Stimulated activated CD8-positive, alpha-beta memory T cell treated with anti-CD3 and anti-CD28 coated beads, Interleukin-4, amount 100 ng/mL, for 24 hours (primary cell): ENCODE measurements around the gene BCL2.

Experiments
- DNase-seq: peaks from one replicate; pipeline ENCODE4 v3.0.0-alpha.2; 2020; ENCODE audit warnings: low read depth

Gene BCL2

GRCh38 chr18:63180971-63181376, 138.6 kb downstream of the BCL2 start:
- DNase-seq, result no peak

- no peak for DNase-seq
These were observed 139.2 kb downstream of the BCL2 start for GRCh38 chr18:63180321-63180720.

- no peak for DNase-seq
These were observed 140.1 kb downstream of the BCL2 start for GRCh38 chr18:63179422-63179821.

DNA sequence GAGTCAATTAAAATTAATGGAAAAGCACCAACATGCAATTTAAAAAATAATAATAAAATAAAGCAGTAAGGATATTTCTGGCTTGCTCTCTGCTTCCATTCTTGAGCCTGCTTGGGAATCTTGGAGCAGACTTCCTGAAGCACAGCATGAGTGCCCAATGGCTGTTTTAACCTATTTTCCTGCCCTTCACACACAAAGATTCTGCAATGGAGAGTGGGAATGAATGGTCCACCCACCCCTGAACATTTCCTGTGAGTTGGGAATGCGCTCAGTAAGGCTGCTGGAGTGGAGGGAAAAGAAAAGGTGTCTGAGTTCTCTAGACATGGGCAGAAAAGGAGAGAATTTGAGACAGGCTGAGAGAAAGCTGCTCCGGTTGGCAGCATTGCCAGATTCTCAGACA, 140.6 kb downstream of the BCL2 start:
- no peak for DNase-seq

DNA sequence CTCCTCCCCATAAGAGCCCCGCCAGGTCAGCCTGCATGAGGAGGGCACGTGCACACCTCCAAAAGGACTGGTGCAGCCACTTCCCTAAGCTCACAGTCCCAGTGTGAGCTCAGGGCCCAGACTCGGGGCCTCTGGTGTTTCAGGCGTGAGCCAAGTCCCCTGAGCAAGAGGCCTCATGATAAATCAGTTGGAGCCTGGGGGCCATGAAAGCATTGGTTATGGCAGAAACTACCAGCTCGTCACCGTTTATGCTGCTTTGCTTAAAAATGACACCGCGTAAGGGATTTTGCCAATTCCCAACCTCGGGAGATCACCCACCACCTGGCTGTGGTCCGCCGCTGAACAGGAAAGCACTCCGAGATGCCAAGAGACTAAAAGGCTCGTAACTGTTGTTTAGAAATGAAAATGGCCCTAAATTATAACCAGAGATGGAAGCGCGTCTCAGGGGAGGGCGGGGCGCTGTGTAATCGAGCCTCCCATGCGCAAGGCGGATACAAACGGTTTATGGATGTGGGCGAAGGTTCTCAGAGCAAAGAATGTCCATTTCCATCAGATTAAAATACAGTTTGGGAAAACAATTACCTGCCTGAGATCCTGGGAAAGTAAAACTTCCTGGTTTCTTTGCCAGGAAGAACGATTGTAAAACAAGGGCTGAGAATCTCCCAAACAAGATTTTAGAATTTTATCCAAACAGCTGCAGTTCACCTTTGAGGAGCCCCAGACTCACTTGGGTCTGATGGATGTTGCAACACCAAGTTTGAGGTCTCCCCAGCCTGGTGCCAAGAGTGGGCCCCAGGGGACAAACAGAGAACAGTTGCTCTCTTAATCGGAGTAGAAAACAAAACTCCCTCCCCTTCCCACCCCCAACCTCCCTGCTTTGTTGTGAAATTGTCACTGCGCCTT, 141.4 kb downstream of the BCL2 start:
- DNase-seq, result no peak

DNA sequence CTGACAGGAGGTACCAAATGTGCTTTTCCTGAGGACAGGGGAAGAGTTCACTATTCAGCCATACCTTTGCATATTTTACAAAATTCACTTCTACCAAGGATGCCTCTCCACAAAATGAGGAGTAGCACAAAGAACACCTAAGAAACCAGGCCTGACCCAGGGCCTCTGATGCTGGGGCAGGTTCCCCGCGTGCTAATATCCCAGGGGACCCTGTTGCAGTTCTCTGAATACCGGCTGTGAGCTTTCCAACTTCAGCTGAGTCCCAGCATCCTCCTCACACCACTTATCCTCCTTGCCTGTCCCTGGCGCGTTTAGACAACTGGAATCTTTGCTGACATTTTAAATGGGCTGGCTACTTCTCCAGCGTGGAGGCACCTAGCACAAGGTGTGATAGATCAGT, 142.3 kb downstream of the BCL2 start:
- no peak for DNase-seq

DNA sequence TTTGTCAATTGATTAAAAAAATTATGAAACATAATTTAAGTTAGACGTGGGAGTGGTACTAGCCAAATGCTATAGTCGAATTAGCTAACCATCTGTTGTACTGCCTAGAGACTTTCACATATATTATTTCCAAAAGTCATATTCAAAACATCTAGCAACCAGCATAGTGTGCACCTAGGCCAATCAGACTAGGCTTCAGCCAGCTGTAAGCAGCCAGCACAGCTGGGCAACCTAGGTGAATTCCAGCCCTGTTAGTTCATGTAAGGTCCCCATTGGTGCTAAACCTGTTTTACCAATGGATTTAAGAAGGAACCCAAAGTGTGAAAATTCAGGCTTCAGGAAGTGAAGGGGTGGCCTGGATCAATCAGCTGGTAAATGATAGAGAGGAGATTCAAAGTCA, 144.3 kb downstream of the BCL2 start:
- no peak for DNase-seq

- no peak for DNase-seq
These were observed 145.6 kb downstream of the BCL2 start for GRCh38 chr18:63173983-63174382.

GRCh38 chr18:63169853-63170252, 149.7 kb downstream of the BCL2 start:
- DNase-seq, result no peak

GRCh38 chr18:63168287-63168686, 151.3 kb downstream of the BCL2 start:
- no peak for DNase-seq

DNA sequence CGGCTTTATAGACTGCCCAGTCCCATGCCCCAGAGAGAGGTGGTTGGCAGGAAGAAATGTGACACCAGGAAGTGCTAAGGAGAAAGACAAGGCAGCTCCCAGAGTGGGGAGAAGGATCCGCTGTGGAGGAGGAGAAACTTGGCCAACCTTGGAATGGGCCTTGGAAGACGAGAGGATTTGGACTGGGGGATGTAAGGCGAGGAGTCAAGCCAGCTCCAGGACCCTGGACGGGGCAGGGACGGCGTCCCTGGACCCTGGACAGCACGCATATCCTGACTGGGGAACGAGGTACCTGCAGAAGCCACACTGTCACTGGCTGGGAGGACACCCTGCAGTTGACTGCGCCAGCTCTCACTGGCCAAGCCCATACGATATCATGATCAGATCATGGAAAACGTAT, 153.4 kb downstream of the BCL2 start:
- DNase-seq, result no peak

- no peak for DNase-seq
These were observed 155.2 kb downstream of the BCL2 start for GRCh38 chr18:63164396-63164795.

DNA sequence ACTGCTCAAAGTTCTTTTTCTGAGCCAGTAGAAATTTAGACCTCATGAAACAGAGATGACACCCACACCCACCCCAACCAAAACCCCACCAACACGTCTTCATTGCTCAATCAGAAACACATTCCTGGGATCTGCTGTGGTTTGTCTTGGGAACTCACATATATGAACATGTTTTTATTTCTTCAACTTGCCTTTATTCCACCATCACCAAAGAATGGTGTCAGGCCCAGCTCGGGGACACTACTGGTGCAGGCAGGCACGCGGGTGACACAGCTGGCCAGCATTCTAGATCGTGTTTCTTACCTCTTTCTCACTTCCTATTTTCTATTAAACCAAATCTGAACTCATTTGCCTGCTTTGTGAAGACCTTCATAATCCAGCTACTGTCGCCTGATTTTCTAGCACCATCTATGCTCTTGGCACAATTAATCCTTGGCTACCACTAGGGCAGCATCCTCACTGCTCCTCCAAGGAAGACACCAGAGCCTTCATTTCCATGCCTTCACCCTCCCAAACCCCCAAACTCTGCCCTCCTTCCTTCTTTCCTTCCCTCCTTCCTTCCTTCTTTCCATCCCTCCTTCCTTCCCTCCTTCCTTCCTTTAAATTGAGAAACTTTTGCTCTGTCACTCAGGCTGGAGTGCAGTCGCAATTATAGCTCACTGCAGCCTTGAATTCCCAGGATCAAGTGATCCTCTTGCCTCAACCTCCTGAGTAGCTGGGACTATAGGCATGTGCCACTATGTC, 157.1 kb downstream of the BCL2 start:
- DNase-seq, result no peak

- peak; percentile 64 for DNase-seq
These were observed 157.8 kb downstream of the BCL2 start for GRCh38 chr18:63161761-63162195.

GRCh38 chr18:63161032-63161760, 158.4 kb downstream of the BCL2 start:
- DNase-seq, result no peak

DNA sequence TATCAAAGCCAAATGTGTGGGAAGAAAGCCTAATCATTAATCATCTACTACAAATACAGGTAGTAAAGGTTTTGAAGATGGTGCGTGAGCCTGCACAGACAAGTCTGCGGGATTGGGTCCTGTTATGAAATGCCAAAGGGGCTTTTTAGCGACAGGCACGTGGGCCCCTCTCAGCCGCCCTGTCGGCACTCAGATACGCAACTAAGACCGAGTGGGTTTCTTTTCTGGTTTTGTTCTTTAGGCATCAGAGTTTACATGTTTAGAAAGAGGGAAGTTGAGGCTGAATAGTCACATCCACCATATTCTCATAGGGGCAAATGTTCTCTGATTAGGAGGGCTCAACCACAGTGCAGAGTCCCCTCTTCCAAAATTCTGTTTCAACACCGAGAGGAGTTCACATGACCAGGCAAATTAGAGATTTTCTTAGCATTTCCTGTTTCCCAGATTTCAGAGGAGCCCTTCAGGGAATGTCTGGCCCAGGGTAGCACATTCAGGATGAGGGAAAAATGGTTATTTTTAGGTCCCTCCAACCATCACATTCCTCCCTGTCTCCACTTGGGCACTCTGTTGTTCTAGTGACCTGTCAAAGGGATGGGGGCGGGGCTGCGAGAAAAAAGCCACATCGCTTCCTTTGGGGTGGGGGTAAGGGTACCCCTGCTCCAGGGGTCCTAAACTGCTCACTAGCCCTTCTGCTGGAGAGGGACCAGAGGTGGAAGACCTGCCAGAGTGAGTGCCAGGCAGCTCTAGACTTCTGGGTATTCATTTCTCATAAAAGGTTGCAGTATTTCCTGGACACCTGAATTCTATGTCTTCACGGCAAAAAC, 159.2 kb downstream of the BCL2 start:
- no peak for DNase-seq

DNA sequence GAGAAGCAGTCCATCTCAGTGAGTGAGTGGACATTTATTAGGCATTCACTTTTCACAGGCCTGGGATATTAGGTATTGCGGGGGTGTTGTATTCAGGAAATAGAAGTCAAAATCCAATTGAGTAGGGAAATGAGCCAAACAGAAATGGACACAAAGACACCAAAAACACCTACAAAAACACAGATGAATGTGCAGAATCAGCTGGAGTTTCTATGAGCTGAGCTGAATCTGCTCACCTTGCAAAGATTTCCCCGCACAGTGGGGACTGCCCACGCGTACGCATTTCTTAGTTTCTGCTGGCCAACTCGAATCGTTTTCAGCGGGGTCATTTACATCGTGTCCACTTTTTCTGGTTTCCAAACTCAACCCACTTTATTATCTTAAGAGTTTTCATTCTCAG, 160.0 kb downstream of the BCL2 start:
- DNase-seq, result no peak

DNA sequence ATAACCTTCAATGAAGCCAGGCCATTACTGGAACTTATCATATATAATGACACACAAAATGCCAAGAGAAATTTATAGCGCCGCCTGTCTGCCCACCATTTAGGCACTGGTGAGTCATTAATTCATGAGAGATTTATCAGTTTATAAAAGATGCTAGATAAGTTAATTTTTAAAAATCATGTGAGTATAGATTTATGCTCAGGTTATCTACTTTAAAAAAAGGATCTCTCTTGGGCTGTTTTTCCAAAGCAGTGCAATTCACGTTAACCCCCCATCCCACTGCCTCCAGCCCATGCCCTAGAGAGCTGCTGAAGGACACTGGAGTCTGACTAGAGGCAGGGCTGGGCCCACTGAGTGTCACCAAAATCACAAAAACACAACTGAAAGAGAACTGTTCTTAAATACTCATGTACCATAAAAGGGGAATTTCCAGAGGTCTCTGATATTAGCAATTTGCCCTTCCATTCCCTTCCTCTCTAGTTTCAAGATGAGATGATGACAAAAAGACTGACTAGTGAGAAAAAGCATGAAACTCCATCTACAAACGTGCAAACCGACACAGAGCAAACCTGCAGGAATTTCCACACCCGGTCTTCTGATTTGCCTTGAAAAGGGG, 160.8 kb downstream of the BCL2 start:
- DNase-seq, result no peak

- DNase-seq, result no peak
These were observed 161.4 kb downstream of the BCL2 start for GRCh38 chr18:63158012-63158631.

GRCh38 chr18:63157293-63158011, 162.1 kb downstream of the BCL2 start:
- DNase-seq, result no peak
